ENCODE data around the gene TTLL10.

DNA sequence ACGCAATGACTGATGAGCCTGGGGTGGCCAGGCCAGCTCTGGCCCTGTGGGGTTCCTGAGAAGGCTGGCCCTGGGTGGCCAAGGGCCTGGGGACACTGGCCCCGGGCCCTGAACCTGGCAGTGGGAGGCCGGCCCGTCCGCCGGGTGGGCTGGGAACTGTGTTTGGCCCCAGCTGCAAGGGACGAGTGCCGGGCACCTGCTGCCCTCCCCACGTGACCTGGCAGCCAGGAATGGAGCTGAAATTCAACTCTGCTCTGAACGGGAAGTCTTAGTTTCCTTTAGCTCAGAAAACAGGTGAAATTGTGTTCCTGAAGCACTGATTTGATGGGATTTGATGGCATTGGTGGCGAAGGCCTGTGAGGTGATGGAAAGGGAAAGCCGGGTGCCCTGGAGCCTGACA lies 8.2 kb upstream of the TTLL10 start:
- no peak for TF ChIP-seq EZH2 (IDR thresholded peaks at IDR 0.05; ENCODE audit: insufficient read depth, low read length)
- TF ChIP-seq, protein P1, sequence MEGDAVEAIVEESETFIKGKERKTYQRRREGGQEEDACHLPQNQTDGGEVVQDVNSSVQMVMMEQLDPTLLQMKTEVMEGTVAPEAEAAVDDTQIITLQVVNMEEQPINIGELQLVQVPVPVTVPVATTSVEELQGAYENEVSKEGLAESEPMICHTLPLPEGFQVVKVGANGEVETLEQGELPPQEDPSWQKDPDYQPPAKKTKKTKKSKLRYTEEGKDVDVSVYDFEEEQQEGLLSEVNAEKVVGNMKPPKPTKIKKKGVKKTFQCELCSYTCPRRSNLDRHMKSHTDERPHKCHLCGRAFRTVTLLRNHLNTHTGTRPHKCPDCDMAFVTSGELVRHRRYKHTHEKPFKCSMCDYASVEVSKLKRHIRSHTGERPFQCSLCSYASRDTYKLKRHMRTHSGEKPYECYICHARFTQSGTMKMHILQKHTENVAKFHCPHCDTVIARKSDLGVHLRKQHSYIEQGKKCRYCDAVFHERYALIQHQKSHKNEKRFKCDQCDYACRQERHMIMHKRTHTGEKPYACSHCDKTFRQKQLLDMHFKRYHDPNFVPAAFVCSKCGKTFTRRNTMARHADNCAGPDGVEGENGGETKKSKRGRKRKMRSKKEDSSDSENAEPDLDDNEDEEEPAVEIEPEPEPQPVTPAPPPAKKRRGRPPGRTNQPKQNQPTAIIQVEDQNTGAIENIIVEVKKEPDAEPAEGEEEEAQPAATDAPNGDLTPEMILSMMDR (IDR thresholded peaks at IDR 0.05; ENCODE audit: insufficient read depth, low read depth, low read length): no peak

Measured in astrocyte (in vitro differentiated cells and primary cell).